ENCODE data around the gene MRC2. TPM values are rescaled to one million over a fixed set of nuclear protein-coding genes. Genes with fewer than 3 reads are reported as not detected.

The MRC2 gene
- total and polyA plus RNA-seq, 9 of the 15 experiments (the other 6 are each of a cell fraction or from before 2014, with no cell fraction given): 0.28 to 11.5 (median 6.6) TPM

DNA sequence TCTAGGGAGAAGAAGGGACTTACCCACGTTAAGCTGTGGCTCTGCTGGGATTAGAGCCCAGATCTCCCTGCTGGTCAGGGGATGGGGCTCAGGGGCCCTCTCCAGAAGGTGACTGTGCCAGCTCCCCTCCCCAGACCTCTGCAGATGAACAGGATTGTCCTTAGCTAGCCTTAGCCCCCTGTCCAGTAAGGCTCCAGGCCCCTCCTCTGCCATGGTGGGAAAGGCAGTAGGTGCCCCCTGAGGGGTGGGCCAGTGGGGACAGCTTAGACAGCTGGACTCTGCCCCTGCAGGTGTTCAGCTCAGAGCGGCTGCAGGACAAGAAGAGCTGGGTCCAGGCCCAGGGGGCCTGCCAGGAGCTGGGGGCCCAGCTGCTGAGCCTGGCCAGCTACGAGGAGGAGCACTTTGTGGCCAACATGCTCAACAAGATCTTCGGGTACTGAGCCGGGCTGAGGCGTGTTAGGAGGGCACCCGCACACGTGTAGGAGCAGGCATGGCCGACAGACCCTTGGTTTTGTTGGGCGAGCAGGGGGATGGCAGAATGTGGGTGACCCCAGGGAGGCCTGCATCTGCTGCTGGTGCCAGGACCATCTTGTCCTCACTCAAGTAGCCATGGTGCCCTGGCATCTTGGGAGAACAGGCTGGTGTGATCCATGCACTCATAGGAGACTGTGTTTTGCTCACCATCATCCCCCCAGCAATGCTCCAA, 50.9 kb downstream of the MRC2 start:
- Histone ChIP-seq H4K20me1 (replicated peaks; ENCODE audit: control insufficient read depth, insufficient read depth, low read length) (no peaks in the 10 kb centered on the region), H3K36me3 (ENCODE audit: control insufficient read depth, insufficient read depth, low read length) (no peaks in the 10 kb centered on the region), H3K9me3 (replicated peaks; ENCODE audit: control insufficient read depth, insufficient read depth, low read depth, low read length) (no peaks in the 10 kb centered on the region), H3K4me3 (no peak overlapping the region), H3K9ac (ENCODE audit: insufficient read depth in 1 of 2, low read depth in 2 of 2, low read length in 2 of 2) (no peak overlapping the region), H3K9me1 (ENCODE audit: control insufficient read depth, insufficient read depth, low read length) (no peaks in the 10 kb centered on the region), H3K4me2 (ENCODE audit: insufficient read depth, low read length) (no peak overlapping the region), H3K79me2 (ENCODE audit: control insufficient read depth, insufficient read depth, low read length) (peaks cover 9% of the 10 kb centered on the region; the same call in 2 of the 3 replicates), H3K27me3 (ENCODE audit: control insufficient read depth in 2 of 2, insufficient read depth in 2 of 2, low read length in 2 of 2) (no peaks in the 10 kb centered on the region), H3K4me1 (replicated peaks in 1 of 2; ENCODE audit: control insufficient read depth in 2 of 2, insufficient read depth in 2 of 2, low read length in 2 of 2) (peaks cover 16 to 63% of the 10 kb centered on the region in 2 experiments), H3K27ac (ENCODE audit: extremely low read depth, low read depth, low read length) (no peak overlapping the region), H2AFZ (ENCODE audit: low read depth, low read length) (no peak overlapping the region)
- 76% methylated on average over 10 of the region's 10 CpGs for WGBS (ENCODE audit: insufficient coverage, low coverage, missing lambda C conversion rate)
- intact Hi-C loops (cut with micrococcal nuclease): loop anchor here (10.0 kb wide), 1 partner anchor 726 kb away; no protein-coding TSS in a partner anchor
- FAIRE-seq (no peak), ATAC-seq (no peak), DNase-seq (ENCODE audit: extremely low read depth in 1 of 4, low spot score in 3 of 4) (no peak)
- TF ChIP-seq ZKSCAN3 (CRISPR knock-in tag; IDR thresholded peaks at IDR 0.05): no peak
- TF ChIP-seq, protein P1, sequence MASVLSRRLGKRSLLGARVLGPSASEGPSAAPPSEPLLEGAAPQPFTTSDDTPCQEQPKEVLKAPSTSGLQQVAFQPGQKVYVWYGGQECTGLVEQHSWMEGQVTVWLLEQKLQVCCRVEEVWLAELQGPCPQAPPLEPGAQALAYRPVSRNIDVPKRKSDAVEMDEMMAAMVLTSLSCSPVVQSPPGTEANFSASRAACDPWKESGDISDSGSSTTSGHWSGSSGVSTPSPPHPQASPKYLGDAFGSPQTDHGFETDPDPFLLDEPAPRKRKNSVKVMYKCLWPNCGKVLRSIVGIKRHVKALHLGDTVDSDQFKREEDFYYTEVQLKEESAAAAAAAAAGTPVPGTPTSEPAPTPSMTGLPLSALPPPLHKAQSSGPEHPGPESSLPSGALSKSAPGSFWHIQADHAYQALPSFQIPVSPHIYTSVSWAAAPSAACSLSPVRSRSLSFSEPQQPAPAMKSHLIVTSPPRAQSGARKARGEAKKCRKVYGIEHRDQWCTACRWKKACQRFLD (CRISPR knock-in tag; IDR thresholded peaks at IDR 0.05): no peak
- no peak for TF ChIP-seq RBM39 (optimal IDR thresholded peaks at IDR 0.05; ENCODE audit: low read depth, low read length)
- CTCF ChIA-PET (ENCODE audit: low intra/inter-chr PET ratio): no interaction called here
- BruUV-seq (replicated peaks): no TSS peak
- POLR2A ChIA-PET: interaction anchor here (0.6 kb wide), 1 partner anchor 1439 kb away, joined by 3 read pairs; no protein-coding TSS in a partner anchor
- in situ Hi-C loops (cut with MboI): loop anchor here (25.0 kb wide), 1 partner anchor 734 kb away; no protein-coding TSS in a partner anchor

All from K562 (cell line).